H9 (cell line): ENCODE results near the gene GALNT12. TPM values are rescaled to one million over a fixed set of nuclear protein-coding genes. Genes with fewer than 3 reads are reported as not detected.

ENCODE experiments used
- DNase-seq: peaks from one replicate; pipeline ENCODE4 v3.0.0-alpha.2; 2017
- H2AFZ ChIP-seq: one replicate; pipeline ENCODE4 v1.6.1; 2013; ENCODE audit warnings: mild to moderate bottlenecking, low read length, control low read depth, moderate library complexity
- H2AK5ac ChIP-seq: 2 replicates; pipeline ENCODE4 v1.6.1; 2013; ENCODE audit warnings: low read length, control low read depth, mixed read lengths; ENCODE audit not compliant: insufficient read length
- H2BK120ac ChIP-seq: one replicate; pipeline ENCODE4 v1.6.1; 2013; ENCODE audit warnings: low read depth, mild to moderate bottlenecking, low read length, control low read depth, inconsistent platforms; ENCODE audit not compliant: poor library complexity, severe bottlenecking
- H2BK12ac ChIP-seq: 2 replicates; pipeline ENCODE4 v1.6.1; 2013; ENCODE audit warnings: low read length, control low read depth, mixed read lengths, low read depth; ENCODE audit not compliant: insufficient read length
- H2BK15ac ChIP-seq: 2 replicates; pipeline ENCODE4 v1.6.1; 2013; ENCODE audit warnings: low read depth, low read length, control low read depth
- H2BK20ac ChIP-seq: one replicate; pipeline ENCODE4 v1.6.1; 2013; ENCODE audit warnings: low read depth, mild to moderate bottlenecking, low read length, control low read depth, inconsistent platforms; ENCODE audit not compliant: poor library complexity, severe bottlenecking
- H2BK5ac ChIP-seq: 2 replicates; pipeline ENCODE4 v1.6.1; 2013; ENCODE audit warnings: low read length, control low read depth, mixed read lengths; ENCODE audit not compliant: insufficient read length
- H3K14ac ChIP-seq: 2 replicates; pipeline ENCODE4 v1.6.1; 2013; ENCODE audit warnings: low read length, control low read depth; ENCODE audit not compliant: insufficient read depth
- H3K18ac ChIP-seq: 2 replicates; pipeline ENCODE4 v1.6.1; 2013; ENCODE audit warnings: low read depth, mild to moderate bottlenecking, mixed read lengths, low read length, control low read depth; ENCODE audit not compliant: insufficient read length
- H3K23ac ChIP-seq: 2 replicates; pipeline ENCODE4 v1.6.1; 2013; ENCODE audit warnings: low read length, control low read depth, mixed read lengths, low read depth; ENCODE audit not compliant: insufficient read length
- H3K23me2 ChIP-seq: 2 replicates; pipeline ENCODE4 v1.6.1; 2013; ENCODE audit warnings: low read depth, mild to moderate bottlenecking, mixed read lengths, low read length, control low read depth; ENCODE audit not compliant: insufficient read length, poor library complexity, severe bottlenecking
- H3K27ac ChIP-seq: 2 replicates; pipeline ENCODE4 v1.5.1; 2013; ENCODE audit warnings: low read length, control low read depth, mixed read lengths, low read depth; ENCODE audit not compliant: insufficient read length
- H3K27me3 ChIP-seq: 2 replicates; pipeline ENCODE4 v1.6.1; 2013; ENCODE audit warnings: low read length, control low read depth, inconsistent platforms; ENCODE audit not compliant: insufficient read depth
- H3K4ac ChIP-seq: 2 replicates; pipeline ENCODE4 v1.6.1; 2013; ENCODE audit warnings: low read depth, mild to moderate bottlenecking, control low read depth, inconsistent platforms, low read length, moderate library complexity
- H3K4me1 ChIP-seq: 2 replicates; pipeline ENCODE4 v1.6.1; 2013; ENCODE audit warnings: low read length, control low read depth, inconsistent platforms; ENCODE audit not compliant: insufficient read depth
- H3K4me2 ChIP-seq: 2 replicates; pipeline ENCODE4 v1.6.1; 2013; ENCODE audit warnings: low read length, control low read depth, mixed read lengths; ENCODE audit not compliant: insufficient read length, insufficient read depth
- H3K56ac ChIP-seq: 2 replicates; pipeline ENCODE4 v1.6.1; 2013; ENCODE audit warnings: low read depth, mild to moderate bottlenecking, mixed read lengths, low read length, control low read depth; ENCODE audit not compliant: insufficient read length
- H3K79me1 ChIP-seq: 2 replicates; pipeline ENCODE4 v1.6.1; 2013; ENCODE audit warnings: low read depth, mild to moderate bottlenecking, moderate library complexity, low read length, control low read depth, inconsistent platforms; ENCODE audit not compliant: insufficient read depth, poor library complexity, severe bottlenecking
- H3K79me2 ChIP-seq: 2 replicates; pipeline ENCODE4 v1.6.1; 2013; ENCODE audit warnings: low read length, control low read depth, inconsistent platforms; ENCODE audit not compliant: insufficient read depth
- H3K9ac ChIP-seq: 2 replicates; pipeline ENCODE4 v1.6.1; 2013; ENCODE audit warnings: low read length, control low read depth, mixed read lengths; ENCODE audit not compliant: insufficient read length; ENCODE audit errors: extremely low read depth
- H3K9me3 ChIP-seq: one replicate; pipeline ENCODE4 v1.6.1; 2013; ENCODE audit warnings: low read depth, low read length, inconsistent platforms; ENCODE audit not compliant: control insufficient read depth
- H3T11ph ChIP-seq: one replicate; pipeline ENCODE4 v1.6.1; 2013; ENCODE audit warnings: mild to moderate bottlenecking, low read length, control low read depth, inconsistent platforms
- H4K20me1 ChIP-seq: one replicate; pipeline ENCODE4 v1.6.1; 2013; ENCODE audit not compliant: control insufficient read depth, insufficient read length, insufficient read depth
- H4K5ac ChIP-seq: 2 replicates; pipeline ENCODE4 v1.6.1; 2013; ENCODE audit warnings: low read depth, mild to moderate bottlenecking, mixed read lengths, low read length, control low read depth; ENCODE audit not compliant: insufficient read length
- H4K8ac ChIP-seq: replicated peaks from 2 replicates; pipeline ENCODE4 v1.6.1; 2013; ENCODE audit warnings: low read length, control low read depth, mixed read lengths, low read depth; ENCODE audit not compliant: insufficient read length
- H4K91ac ChIP-seq: 2 replicates; pipeline ENCODE4 v1.6.1; 2013; ENCODE audit warnings: low read depth, mild to moderate bottlenecking, moderate library complexity, mixed read lengths, low read length, control low read depth; ENCODE audit not compliant: insufficient read length
- H3K27ac Mint-ChIP-seq, 3 experiments: 2 replicates in 2 of 3; 3 replicates in 1 of 3; pipeline ENCODE4 v1.8.0; 2020 to 2021; ENCODE audit warnings: mixed read lengths in 3 of 3, mild to moderate bottlenecking in 1 of 3, moderate library complexity in 1 of 3
- H3K27me3 Mint-ChIP-seq: 2 replicates; pipeline ENCODE4 v1.8.0; 2021; ENCODE audit warnings: low read depth, mild to moderate bottlenecking, moderate library complexity, mixed read lengths
- H3K36me3 Mint-ChIP-seq, 3 experiments: 2 replicates in 2 of 3; 3 replicates in 1 of 3; pipeline ENCODE4 v1.8.0; 2020 to 2021; ENCODE audit warnings: low read depth in 3 of 3, mixed read lengths in 3 of 3; ENCODE audit not compliant: insufficient read depth in 1 of 3
- H3K4me1 Mint-ChIP-seq, 2 experiments: 2 replicates each; pipeline ENCODE4 v1.8.0; 2020; ENCODE audit warnings: mixed read lengths in 2 of 2
- H3K4me3 Mint-ChIP-seq, 2 experiments: 2 replicates in 1 of 2; 3 replicates in 1 of 2; pipeline ENCODE4 v1.8.0; 2020 to 2021; ENCODE audit warnings: mild to moderate bottlenecking in 2 of 2, mixed read lengths in 2 of 2, moderate library complexity in 1 of 2
- H3K9me3 Mint-ChIP-seq, 2 experiments: 2 replicates in 1 of 2; 3 replicates in 1 of 2; pipeline ENCODE4 v1.8.0; 2020; ENCODE audit warnings: mild to moderate bottlenecking in 2 of 2, mixed read lengths in 2 of 2, moderate library complexity in 1 of 2
- WGBS: extraction: QIAGEN DNeasy Blood & Tissue Kit; methylation state at CpG from one replicate; pipeline ENCODE4 v1.1.7; 2013; ENCODE audit warnings: missing lambda C conversion rate, low lambda C conversion rate, mixed read lengths; ENCODE audit not compliant: insufficient read length; ENCODE audit errors: extremely low coverage; 5-methylcytosine and 5-hydroxymethylcytosine counted together
- total RNA-seq: library from RNA; stranded (reverse); gene quantifications from 2 replicates; pipeline ENCODE4 v1.2.1, GENCODE V29; 2021
- TF ChIP-seq, protein P1 (sequence below): fragments of 200-600 bp; sonication (generic); conservative IDR thresholded peaks from 3 replicates; pipeline ENCODE4 v1.8.0; 2021; ENCODE audit warnings: antibody characterized with exemption, mild to moderate bottlenecking

GALNT12 gene
- total RNA-seq, 1 experiment from 2014 or later = 18.0 TPM

GRCh38 chr9:98795295-98795955, 12.0 kb upstream of the GALNT12 start:
- DNase-seq = no peak
- H3K23ac ChIP-seq = no peak overlapping the region
- no peak overlapping the region for H3K18ac ChIP-seq
- no CpG with 5 or more reads among the region's 12 CpGs for WGBS
- H2BK5ac ChIP-seq = no peak overlapping the region
- no peak overlapping the region for H3K56ac ChIP-seq
- H3K79me2 ChIP-seq = peaks cover 6% of the 10 kb centered on the region; the same call in 1 of the 2 replicates
- no peak overlapping the region for H2AFZ ChIP-seq
- no peak overlapping the region for H3K4ac ChIP-seq
- no peaks in the 10 kb centered on the region for H3K9me3 ChIP-seq
- peaks cover 4% of the 10 kb centered on the region for H4K20me1 ChIP-seq
- no peaks in the 10 kb centered on the region for H3K27me3 ChIP-seq
- H4K5ac ChIP-seq = no peak overlapping the region
- Mint-ChIP-seq H3K4me3 (peak overlapping the region; percentile 66 to 85), H3K4me1 (peaks cover 47 to 58% of the 10 kb centered on the region in 2 experiments), H3K36me3 (peaks cover 14 to 23% (median 15%) of the 10 kb centered on the region in 3 experiments; a peak in 6 of 7 replicates), H3K27me3 (peaks cover 15% of the 10 kb centered on the region), H3K27ac (peak overlapping the region in 1 of 3 experiments; percentile 68; a peak in 2 of 7 replicates), H3K9me3 (peaks cover 9 to 13% of the 10 kb centered on the region in 2 experiments)
- no peak overlapping the region for H2BK120ac ChIP-seq
- TF ChIP-seq, protein P1, sequence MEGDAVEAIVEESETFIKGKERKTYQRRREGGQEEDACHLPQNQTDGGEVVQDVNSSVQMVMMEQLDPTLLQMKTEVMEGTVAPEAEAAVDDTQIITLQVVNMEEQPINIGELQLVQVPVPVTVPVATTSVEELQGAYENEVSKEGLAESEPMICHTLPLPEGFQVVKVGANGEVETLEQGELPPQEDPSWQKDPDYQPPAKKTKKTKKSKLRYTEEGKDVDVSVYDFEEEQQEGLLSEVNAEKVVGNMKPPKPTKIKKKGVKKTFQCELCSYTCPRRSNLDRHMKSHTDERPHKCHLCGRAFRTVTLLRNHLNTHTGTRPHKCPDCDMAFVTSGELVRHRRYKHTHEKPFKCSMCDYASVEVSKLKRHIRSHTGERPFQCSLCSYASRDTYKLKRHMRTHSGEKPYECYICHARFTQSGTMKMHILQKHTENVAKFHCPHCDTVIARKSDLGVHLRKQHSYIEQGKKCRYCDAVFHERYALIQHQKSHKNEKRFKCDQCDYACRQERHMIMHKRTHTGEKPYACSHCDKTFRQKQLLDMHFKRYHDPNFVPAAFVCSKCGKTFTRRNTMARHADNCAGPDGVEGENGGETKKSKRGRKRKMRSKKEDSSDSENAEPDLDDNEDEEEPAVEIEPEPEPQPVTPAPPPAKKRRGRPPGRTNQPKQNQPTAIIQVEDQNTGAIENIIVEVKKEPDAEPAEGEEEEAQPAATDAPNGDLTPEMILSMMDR = no peak
- no peak overlapping the region for H2BK20ac ChIP-seq
- no peak overlapping the region for H2AK5ac ChIP-seq
- no peak overlapping the region for H2BK12ac ChIP-seq
- no peak overlapping the region for H4K91ac ChIP-seq
- no peak overlapping the region for H3K14ac ChIP-seq
- H3K79me1 ChIP-seq = peaks cover 3% of the 10 kb centered on the region
- no peak overlapping the region for H4K8ac ChIP-seq
- H2BK15ac ChIP-seq = no peak overlapping the region
- H3T11ph ChIP-seq = no peak overlapping the region
- H3K27ac ChIP-seq = no peak overlapping the region
- H3K4me1 ChIP-seq = peaks cover 4% of the 10 kb centered on the region; the same call in 1 of the 2 replicates
- no peak overlapping the region for H3K9ac ChIP-seq
- H3K23me2 ChIP-seq = peaks cover 8% of the 10 kb centered on the region
- H3K4me2 ChIP-seq = peak overlapping the region; percentile 81
